HG02973 (cell line): ENCODE results near the gene SPINK4.

Source experiments
- ATAC-seq: cut with Tn5 transposase; IDR thresholded peaks from one replicate; pipeline ENCODE4 v1.9.1; 2021; ENCODE audit warnings: moderate library complexity; ENCODE audit not compliant: unreplicated experiment

SPINK4 gene

DNA sequence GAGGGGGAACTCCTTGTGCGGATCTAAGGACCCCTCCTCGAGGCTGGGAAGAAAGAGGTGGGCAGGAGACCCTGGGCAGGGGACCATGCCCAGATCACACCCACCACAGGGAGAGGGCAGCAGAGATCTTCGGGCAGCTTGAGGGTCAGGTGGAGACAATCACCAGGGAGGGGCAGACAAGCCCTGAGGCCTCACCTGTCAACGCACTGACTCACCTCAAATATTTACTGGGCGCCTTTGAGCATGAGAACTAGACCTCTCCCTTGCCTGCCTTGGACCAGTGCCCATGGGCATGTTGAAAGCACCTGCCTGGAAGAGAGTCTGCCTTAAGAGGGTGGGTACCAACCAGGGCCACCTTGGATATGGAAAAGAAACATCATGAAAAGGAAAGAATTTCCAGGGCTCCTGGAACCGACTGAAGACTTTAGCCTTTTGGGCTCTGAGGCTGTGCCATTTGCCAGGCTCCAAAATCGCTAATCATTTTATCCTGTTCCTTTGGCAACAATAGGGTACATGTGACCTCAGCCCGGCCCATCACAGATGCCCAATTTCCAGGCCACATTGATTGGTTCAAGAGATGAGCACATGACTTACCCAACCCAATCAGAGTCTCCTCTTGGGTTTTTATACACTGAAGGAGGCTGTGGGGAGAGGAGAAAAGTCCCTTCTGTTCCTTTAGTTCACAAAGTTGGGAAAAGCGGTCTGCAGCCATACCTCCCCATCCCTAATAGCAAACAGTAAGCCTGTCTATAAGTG is 10.4 kb upstream of the SPINK4 start:
- no peak for ATAC-seq

DNA sequence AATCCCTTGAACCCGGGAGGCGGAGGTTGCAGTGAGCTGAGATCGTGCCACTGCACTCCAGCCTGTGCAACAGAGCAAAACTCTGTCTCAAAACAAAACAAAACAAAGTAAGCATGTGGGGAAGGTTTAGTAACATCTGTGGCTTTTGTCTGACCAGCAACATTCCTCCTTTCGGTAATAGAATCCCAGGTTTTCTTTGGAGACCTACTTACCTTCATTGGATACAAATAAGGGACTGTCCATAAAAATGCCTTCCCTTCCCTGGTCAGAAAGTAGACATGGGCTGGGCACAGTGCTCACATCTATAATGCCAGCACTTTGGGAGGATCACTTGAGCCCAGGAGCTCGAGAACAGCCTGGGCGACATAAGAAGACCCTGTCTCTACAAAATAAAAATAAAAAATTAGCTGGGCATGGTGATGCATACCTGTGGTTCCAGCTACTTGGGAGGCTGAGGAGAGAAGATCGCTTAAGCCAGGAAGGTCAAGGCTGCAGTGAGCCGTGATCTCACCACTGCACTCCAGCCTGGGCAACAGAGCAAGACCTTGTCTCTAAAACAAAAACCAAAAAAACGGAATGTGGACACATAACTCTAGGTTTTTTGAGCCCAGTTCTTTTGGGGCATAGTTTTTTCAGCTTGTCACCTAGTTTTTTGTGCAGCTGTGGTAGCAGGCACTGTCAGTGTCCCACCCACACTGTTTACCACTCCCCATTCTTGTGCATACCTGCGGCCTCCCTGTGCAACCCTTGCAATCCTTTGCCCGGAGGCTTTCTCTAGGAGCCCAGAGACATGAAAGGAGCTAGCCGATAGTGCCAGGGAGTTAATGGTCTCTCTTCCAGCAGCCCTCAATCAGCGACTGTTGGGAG is 9.0 kb upstream of the SPINK4 start:
- no peak for ATAC-seq

DNA sequence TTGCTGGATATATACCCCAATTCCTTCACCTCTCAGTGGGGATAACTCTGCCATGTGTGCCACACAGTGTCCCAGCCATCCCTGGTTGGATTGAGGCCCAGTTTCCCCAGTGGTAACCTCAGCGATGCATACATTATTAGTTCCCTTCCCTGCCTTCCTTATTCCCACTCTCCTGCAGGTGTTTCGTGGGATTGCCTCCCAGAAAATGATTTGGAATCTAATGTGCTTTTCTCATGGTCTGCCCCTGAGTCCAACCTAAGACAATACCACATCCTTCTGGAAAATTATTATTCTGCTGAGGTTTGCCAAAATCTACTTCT is 8.4 kb upstream of the SPINK4 start:
- ATAC-seq, result no peak

DNA sequence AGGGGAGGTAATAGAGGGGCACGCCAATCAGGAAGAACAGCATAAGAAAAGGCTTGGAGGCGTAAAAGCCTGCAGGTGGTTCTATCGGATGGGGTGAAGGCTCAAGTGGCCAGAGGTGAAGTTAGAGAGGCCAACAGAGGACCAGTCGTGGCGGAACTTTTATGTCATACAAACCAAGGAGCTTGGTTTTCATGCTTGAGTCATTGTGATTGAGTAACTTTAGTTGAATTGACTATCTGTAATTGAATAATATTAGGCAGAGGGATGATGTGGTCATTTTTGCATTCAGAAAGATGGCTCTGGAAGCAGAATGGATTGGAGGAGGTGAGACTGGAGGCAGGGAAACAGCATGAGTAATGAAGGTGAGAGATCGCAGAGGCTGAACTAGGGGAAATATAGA is 7.2 kb upstream of the SPINK4 start:
- ATAC-seq, result no peak

DNA sequence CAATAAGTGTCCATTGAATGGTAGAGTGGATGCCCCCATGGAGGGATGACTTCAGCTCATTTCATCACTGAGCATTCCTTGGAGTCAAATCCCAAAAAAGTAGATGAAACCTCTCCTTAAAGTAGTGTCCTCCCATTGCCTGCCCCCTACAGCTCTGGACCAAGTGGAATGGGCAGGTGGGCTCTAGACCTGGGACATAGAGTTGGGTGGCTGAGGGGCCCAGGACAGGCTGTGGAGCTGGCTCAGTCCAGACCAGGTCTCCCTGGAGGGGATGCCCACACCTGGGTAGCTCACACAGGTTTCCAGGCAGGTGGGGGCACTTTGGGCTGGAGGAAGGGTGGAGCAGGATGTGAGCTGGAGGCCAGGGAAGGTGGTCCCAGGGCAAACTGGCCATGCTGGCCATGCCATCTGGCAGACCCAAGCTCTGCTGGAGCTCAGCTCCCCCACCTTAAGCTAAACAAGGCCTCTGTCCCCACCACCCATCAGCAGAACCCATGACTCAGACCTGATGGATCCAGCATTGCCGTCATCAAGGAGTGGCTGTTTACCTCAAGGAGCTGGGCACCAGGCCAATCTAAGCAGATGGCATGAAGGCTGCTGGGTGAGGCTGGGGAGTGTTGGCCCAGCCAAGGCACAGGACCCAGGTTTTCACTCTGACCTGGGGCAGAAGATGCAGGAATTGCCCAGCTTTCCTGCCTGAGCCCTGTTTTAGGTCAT is 6.2 kb upstream of the SPINK4 start:
- ATAC-seq, result no peak

DNA sequence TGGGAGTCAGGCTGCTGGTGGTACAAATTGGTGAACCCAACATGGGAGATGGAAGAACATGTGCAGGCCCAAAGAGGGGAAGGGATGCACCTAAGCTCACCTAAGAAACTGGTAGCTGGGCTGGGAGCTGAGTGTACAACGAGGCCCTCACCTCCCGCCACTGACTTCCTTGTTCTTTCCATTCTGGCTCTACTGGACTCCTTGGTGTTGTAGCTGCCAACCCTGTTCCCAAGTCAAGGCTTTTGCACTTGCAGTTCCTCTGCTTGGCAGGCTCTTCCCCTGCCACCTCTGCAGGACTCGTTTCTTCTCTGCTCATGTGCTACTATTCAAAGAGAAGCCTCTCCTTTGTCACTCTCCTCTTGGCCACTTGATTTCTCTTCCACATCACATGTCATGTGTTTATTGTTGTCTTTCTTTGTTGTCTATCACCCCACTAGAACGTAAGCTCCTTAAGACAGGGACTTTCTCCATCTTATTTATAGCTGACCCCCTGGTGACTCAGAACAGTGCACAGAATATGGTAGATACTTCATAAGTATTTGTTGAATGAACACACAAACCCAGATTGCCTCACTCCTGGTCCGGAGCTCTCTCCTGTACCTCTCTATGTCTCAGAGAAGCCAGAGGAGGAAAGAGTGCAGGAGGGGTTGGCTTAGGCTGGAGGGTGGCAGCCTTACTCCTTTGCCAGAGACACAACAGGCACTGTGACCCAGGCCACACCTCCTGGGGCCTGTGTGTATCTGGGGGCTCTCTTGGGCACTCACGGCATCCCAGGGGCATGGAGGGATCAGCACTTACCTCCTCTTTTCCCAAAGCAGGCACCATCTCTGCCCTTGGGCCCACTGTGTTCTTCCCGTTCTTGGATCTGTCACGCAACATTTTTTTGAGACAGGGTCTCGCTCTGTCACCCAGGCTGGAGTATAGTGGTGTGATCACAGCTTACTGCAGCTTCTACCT is 5.2 kb upstream of the SPINK4 start:
- no peak for ATAC-seq

DNA sequence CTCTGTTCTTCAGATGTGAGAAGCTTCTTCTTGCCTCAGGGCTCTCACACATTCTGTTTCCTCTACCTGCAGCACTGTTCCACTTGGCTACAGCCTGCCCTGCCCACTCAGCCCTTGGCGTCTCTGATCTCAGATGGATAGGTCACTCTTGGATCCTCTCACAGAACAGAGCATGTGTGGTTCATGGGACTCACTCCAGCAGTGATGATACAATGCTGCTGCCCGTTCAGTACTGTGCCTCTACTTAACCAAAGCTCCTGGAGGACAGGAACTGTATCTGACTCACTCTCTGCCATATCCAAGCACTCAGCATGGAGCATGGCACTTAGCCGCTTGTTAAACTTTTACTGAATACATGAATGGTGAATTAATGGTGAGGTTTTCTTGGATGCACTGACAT is 3.4 kb upstream of the SPINK4 start:
- ATAC-seq, result no peak

DNA sequence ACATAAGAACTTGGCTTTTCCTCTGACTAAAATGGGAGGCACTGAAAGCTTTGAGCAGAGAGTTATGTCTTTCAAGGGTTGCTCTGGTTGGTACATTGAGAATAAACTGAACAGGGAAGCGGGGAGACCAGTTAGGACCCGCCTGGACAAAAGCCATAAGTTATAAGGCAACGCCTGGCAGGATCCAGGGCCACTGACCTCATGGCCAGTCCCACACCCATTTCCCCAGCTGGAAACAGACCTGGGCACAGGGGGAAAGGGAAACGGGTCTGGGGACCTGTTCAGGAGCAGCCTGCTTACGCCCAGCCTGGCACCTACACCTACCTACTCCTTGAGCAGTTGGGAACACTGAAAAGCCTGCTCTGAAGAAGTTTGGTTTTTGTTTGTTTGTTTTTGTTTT is 1.3 kb downstream of the SPINK4 start:
- ATAC-seq, result no peak

DNA sequence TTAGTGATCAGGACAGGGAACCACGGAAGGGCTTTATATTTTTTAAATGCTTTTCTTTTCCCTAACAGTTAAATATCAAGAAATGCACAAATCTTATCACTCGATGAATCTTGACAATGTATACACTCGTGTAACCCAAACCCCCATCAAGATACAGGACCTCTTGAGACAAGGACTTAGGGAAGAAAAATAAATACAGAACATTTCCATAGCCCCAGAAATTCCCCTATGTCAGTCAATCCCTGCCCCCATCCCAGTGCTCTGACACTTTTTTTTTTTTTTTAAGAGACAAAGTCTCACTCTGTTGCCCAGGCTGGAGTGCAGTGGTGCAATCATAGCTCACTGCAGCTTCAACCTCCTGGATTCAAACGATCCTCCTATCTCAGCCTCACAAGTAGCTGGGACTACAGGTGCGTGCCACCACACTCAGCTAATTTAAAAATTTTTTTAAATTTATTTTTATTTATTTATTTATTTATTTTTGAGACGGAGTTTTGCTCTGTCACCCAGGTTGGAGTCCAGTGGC is 2.7 kb downstream of the SPINK4 start:
- no peak for ATAC-seq

DNA sequence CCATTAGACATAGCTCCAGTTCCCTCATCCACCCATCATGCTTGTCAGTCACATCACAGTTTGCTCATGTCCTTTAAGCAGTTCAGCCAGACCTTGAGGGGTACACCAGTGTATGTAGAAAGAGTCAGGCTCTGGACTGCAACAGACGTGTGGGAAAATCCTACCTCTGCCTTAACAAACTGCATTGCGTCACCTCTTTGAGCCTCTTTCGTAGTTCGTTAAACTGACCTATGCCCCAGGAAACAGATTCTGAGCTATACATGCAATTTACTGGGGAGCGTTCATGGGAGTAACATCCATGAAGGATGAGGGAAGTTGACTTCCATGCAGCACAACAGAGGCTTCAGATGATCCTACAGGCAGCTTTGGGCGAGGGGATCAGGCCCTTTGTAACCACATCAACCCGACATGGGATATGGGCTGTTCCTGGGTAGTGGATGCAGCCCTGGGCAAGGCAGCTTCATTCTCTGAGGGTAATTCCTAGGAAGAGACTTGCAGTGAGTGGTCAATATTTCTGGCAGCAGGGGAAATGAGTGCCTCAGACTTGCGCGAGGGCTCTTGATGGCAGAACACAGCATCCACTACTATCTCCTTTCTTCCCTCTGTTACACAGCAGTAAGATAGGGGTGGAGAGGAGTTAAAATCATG is 4.3 kb downstream of the SPINK4 start:
- ATAC-seq, result no peak

DNA sequence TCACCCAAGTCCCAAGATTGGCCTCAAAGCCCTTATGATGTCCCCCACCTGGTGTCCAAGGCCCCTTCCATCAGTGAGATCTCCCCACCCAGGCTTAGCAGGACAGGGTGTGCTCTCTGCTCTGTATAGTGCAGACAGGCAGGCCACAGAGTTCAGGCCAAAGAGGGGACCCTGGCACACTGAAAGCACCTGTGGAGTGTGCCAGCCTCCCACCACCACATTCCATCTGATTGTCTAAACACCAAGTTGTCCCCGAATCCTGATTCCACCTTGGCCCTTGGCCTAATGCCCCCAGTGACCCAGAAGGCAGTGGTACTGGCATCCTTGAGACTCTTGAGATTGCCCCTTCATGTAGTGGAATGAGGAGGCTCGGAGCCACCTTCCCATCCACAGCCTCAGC is 5.4 kb downstream of the SPINK4 start:
- ATAC-seq, result no peak

DNA sequence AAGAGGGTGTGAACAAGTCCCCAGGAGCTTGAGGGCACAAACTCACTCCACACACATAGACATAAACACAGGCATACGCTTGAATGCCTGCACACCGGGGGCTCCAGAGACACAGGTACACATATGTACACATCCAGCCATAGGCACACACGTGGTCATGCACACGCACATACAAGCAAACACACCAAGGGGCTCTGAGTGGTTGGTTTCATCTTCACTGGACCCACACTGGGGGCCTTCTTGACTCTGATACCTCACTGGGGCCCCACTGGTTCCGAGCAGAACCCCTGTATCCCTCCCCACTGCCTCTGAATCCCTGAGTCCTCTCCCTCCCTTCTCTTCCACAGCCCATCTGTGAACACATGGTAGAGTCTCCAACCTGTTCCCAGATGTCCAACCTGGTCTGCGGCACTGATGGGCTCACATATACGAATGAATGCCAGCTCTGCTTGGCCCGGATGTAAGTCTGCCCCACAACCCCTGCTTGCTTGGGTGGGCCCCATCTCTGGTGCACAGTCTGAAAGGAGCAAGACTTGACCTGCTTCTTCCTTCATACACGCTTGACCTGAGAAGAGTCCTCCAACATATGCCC is 6.4 kb downstream of the SPINK4 start:
- no peak for ATAC-seq

DNA sequence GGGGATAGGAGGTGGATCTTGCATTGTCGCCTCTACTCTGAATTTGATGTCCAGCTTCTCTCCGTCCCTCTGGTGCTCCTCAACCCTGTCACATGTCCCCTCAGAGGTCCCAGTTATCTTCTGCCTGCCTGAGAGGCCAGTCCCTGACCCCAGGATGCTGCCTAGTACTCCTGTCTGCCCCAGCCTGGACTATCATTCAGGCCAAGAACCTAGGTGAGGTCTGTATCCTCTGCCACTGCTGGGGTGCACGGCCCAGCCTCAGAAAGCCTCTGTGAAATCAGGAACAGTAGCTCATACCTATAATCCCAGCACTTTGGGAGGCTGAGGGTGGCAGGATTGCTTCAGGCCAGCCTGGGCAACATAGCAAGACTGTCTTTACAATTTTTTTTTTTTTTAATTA is 8.6 kb downstream of the SPINK4 start:
- no peak for ATAC-seq

DNA sequence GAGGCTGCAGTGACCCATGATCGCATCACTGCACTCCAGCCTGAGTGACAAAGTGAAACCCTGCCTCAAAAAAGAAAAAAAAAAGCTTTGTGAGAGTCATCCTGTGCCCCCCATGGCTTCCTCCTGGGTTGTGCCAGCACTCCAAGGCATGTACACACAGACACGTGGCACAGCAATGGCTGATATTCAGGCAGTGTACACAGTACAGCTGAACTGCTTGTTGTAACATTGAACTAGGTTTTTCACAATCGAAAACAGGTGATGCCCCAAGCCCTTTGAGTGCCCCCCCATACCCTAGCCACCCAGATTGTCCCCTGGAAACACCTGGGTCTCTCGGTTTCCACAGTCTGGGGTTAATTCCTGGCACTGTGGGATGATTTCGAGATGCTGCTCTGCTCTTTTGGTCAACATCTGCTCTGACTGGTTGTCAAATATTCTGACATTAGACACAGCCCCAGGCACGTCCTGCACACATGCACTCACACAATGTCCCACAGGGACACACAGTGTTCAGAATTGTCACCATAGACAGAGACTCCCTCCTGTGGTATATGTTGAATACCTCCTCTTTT is 9.2 kb downstream of the SPINK4 start:
- ATAC-seq, result no peak

DNA sequence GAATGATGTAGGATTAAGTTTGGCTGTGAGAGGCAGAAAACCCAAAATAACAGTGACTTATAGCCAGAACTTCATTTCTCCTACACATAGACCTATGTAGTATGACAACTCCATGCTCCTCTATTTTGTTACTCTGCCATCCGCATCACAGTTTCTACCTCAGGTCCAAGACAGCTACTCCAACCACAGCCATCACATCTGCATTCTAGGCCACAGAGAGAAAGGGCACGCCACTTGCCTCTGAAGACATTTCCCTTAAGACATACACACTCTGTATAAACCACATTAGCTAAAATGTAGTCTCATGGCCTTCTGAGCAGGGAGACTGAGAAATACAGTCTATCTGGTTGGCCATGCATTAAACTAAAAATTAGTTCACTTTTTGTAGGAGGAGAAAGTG is 10.0 kb downstream of the SPINK4 start:
- ATAC-seq, result no peak

DNA sequence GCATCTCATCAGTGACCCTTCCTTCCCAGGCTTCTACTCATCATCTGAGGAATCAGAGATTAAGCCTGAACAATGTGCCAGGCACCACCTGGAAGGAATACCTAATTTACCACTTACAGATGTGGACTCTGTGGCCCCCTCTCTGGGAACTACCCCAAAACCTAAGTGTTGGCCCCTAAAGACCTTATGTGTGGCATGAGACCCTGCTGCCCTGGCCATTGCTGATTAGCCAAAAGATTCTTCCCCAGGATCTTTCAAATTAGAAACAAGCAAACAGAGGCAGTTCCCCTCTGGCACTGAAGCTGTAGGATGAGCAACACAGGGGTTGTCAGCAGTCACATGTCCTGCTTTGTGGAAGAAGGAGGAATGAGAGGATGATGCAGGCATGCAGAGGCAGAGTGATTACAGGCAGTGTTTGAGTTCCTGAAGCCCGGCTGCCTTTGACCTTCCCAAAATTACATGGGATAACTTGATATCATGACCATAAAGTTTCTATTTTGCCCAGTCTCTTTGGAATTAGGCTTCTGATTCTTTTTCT is 10.6 kb downstream of the SPINK4 start:
- ATAC-seq, result no peak

DNA sequence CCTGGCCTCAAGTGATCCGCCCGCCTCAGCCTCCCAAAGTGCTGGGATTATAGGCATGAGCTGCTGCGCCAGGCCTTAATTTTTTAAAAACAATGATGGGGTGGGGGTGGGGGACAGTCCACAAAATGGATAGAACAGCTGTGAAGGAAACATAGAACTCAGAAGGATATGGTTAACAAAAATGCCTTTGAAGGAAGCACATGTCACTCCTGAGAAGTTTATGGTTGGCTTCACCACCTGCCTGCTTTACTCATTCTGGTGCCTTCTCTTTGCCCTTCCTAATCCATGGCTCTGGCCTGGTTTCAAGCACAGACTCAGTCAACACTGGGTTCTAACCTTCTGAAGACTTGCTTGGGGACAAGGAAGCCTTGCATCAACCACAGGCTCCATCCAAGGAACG is 14.2 kb downstream of the SPINK4 start:
- ATAC-seq, result no peak

DNA sequence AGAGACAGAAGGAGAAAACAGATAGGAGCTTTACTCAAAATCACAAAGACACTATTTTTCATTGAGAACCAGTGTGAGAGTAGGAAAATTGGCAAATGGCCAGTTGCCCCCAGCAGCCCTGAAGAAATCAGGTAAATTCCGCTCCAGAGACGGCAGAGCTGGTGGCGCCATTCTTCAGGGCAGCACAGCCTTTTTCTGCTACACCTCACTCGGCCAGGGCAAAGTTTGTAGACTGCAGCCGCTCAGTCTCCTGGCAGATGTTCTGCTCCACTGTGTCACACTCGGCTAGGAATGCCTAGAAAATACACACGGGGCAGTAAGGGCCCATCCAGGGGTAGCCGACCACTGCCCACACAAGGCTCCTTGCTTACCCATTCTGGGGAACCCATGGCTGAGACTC is 15.0 kb downstream of the SPINK4 start:
- ATAC-seq, result no peak

DNA sequence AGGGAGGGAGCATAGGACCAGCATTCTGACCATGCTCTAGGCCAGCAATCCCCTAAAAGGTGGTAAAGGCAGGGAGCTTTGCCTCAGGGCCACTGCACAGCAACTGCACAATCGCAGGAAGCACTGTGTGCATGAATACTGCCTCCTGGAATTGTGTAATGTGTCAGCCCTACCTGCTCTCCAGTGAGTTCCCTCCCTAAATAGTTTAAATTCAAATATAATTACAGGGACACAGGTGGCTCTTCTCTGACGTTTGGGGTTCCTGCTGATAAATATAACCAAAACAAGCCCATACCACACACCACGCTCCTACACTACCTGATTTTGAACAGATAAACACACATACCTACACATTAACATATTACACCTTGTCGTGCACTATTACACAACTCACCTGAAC is 15.5 kb downstream of the SPINK4 start:
- ATAC-seq, result no peak
